AG10803 (cell line): ENCODE data around the gene DENND6A.

Experiments used
- DNase-seq: peaks from one replicate; pipeline ENCODE4 v3.0.0; 2010; ENCODE audit warnings: low read depth
- H3K4me3 ChIP-seq: 2 replicates; pipeline ENCODE4 v1.5.1; 2011; ENCODE audit warnings: mild to moderate bottlenecking, low read length, control low read depth
- TF ChIP-seq, protein P1 (sequence below): conservative IDR thresholded peaks from 2 replicates; pipeline ENCODE4 v1.5.1; 2011; ENCODE audit warnings: mild to moderate bottlenecking, low read length, control low read depth, inconsistent platforms

The DENND6A gene, protein sequence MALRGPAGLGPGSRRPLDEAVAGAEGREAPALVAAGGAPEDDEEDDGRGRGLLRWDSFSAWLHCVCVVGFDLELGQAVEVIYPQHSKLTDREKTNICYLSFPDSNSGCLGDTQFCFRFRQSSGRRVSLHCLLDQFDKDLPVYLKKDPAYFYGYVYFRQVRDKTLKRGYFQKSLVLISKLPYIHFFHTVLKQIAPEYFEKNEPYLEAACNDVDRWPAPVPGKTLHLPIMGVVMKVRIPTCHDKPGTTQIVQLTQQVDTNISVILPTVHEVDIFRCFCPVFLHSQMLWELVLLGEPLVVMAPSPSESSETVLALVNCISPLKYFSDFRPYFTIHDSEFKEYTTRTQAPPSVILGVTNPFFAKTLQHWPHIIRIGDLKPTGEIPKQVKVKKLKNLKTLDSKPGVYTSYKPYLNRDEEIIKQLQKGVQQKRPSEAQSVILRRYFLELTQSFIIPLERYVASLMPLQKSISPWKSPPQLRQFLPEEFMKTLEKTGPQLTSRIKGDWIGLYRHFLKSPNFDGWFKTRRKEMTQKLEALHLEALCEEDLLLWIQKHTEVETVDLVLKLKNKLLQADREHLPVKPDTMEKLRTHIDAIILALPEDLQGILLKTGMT

DNA sequence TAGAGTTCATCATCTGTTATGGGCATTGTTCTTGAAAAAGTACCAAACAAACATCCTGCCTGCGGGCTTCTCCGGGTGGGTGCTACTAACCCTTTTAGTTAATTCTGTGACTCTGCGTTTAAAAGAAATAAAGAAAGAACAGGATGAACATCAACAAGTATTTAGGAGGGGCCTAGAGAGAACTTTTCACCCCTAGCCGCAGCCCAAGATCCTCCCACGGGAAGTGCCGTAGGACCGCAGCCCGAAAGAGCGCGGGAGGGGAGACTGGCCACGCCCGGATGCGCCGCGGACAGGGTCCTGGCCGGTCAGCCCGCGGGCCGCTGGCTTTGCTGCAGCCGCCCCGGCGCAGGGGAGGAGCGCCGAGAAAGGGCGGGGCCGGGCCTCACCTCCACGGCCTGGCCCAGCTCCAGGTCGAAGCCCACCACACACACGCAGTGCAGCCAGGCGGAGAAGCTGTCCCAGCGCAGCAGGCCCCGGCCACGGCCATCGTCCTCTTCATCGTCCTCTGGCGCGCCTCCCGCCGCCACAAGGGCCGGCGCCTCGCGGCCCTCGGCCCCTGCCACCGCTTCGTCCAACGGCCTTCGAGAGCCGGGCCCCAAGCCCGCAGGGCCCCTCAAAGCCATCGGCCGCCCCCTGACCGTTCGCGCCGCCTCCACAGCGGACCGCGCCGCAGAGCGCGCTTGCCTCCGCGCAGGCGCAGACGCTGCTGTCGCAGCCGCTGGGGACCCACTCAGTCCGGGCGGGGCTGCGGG lies at the start of gene DENND6A:
Gene DENND6A (minus strand): TSS at position 682 of the 752 bp plus-strand sequence. CDS start 59 bp downstream, at position 623.
- TF ChIP-seq, protein P1, sequence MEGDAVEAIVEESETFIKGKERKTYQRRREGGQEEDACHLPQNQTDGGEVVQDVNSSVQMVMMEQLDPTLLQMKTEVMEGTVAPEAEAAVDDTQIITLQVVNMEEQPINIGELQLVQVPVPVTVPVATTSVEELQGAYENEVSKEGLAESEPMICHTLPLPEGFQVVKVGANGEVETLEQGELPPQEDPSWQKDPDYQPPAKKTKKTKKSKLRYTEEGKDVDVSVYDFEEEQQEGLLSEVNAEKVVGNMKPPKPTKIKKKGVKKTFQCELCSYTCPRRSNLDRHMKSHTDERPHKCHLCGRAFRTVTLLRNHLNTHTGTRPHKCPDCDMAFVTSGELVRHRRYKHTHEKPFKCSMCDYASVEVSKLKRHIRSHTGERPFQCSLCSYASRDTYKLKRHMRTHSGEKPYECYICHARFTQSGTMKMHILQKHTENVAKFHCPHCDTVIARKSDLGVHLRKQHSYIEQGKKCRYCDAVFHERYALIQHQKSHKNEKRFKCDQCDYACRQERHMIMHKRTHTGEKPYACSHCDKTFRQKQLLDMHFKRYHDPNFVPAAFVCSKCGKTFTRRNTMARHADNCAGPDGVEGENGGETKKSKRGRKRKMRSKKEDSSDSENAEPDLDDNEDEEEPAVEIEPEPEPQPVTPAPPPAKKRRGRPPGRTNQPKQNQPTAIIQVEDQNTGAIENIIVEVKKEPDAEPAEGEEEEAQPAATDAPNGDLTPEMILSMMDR: no peak
- DNase-seq: peak; percentile 86
- peak within 1 kb of the TSS; percentile 66 for H3K4me3 ChIP-seq

- H3K4me3 ChIP-seq: no peak overlapping the region
- TF ChIP-seq, protein P1: no peak
- no peak for DNase-seq
These were observed 47.1 kb upstream of the DENND6A start for GRCh38 chr3:57740027-57740426.

DNA sequence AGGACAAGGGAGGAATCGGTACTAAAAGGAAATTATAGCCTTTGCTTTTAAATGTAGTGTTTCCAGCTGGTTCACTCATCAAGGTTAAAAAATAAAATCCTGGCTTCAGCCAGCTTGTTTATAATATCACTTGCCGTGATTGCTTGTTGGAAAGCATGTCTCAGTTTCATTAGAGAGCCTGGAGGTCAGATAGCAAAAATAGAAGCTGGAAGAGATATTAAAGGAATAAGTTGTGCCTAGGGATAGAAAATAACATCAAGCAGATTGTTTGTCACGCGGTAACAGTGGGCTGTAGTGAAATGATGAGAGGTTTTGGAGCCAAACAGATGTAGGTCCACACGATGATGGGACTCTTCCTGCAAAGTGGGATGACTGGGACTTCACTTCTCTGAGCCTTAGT lies 45.5 kb upstream of the DENND6A start:
- no peak for DNase-seq
- TF ChIP-seq, protein P1: no peak
- H3K4me3 ChIP-seq: no peak overlapping the region

GRCh38 chr3:57737840-57738239 lies 45.0 kb upstream of the DENND6A start:
- no peak for DNase-seq
- no peak overlapping the region for H3K4me3 ChIP-seq
- TF ChIP-seq, protein P1: no peak

DNA sequence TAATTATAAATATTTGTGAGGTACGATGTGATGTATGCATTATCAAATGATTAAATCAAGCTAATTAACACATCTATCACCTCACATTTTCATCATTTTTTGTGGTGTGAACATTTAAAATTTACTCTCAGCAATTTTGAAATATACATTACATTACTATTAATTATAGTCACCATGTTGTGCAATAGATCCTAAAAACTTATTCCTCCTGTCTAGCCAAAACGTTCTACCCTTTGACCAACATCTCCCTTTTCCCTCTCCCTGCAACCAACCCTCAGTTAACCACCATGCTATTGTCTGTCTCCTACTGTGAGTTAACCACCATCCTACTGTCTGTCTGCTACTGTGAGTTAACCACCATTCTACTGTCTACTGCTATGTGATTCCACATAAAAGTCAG lies 42.5 kb upstream of the DENND6A start:
- no peak for DNase-seq
- TF ChIP-seq, protein P1: no peak
- H3K4me3 ChIP-seq: no peak overlapping the region

GRCh38 chr3:57733790-57734189 lies 40.9 kb upstream of the DENND6A start:
- DNase-seq: no peak
- no peak overlapping the region for H3K4me3 ChIP-seq
- TF ChIP-seq, protein P1: no peak
